Esophagus squamous epithelium (tissue), 4 donors: Measurements from ENCODE around the gene SEBOX.

Experiments
- CTCF ChIP-seq, 6 experiments: fragments of 450-650 bp in 4 of 6; fragments of 200-600 bp in 2 of 6; sonication (generic) in 2 of 6; IDR thresholded peaks; one replicate each; pipeline ENCODE4 v1.5.1; 2016 to 2019; ENCODE audit warnings: antibody characterized with exemption in 6 of 6, mild to moderate bottlenecking in 4 of 6, moderate library complexity in 4 of 6
- POLR2A ChIP-seq, 4 donors: fragments of 450-650 bp; IDR thresholded peaks; one replicate each; pipeline ENCODE4 v1.6.1; 2017; ENCODE audit warnings: antibody characterized with exemption in 4 of 4, mild to moderate bottlenecking in 4 of 4, moderate library complexity in 3 of 4

- TF ChIP-seq CTCF (IDR thresholded peaks at IDR 0.05): no peak
- TF ChIP-seq POLR2A (IDR thresholded peaks at IDR 0.05): no peak
These were observed 33.4 kb upstream of the SEBOX start for GRCh38 chr17:28398280-28398981.
